Thyroid gland (tissue), 4 donors: ENCODE data around the gene MTA3. TPM values are rescaled to one million over a fixed set of nuclear protein-coding genes. Genes with fewer than 3 reads are reported as not detected.

Source experiments
- DNase-seq, 2 donors: peaks; one replicate each; pipeline ENCODE4 v3.0.0-alpha.2; 2019
- H3K27ac ChIP-seq, 3 donors: fragments of 200-600 bp; sonication (generic); 1 replicate in 2 of 3; 2 replicates in 1 of 3; pipeline ENCODE4 v1.5.1; 2016 to 2019; ENCODE audit warnings: mild to moderate bottlenecking in 1 of 3, moderate library complexity in 1 of 3
- H3K27me3 ChIP-seq: fragments of 200-600 bp; sonication (generic); one replicate; pipeline ENCODE4 v1.5.1; 2019
- H3K36me3 ChIP-seq, 2 donors: fragments of 200-600 bp; sonication (generic); one replicate each; pipeline ENCODE4 v1.5.1; 2016 to 2019
- H3K4me1 ChIP-seq, 2 donors: fragments of 200-600 bp; sonication (generic); one replicate each; pipeline ENCODE4 v1.5.1; 2017 to 2019
- H3K4me3 ChIP-seq, 3 donors: fragments of 200-600 bp; sonication (generic); replicated peaks in 1 of 3; 1 replicate in 2 of 3; 2 replicates in 1 of 3; pipeline ENCODE4 v1.5.1; 2016; ENCODE audit warnings: mild to moderate bottlenecking in 1 of 3
- H3K9me3 ChIP-seq: fragments of 200-600 bp; sonication (generic); one replicate; pipeline ENCODE4 v1.5.1; 2017
- CTCF ChIP-seq, 6 experiments: fragments of 200-600 bp in 3 of 6; fragments of 450-650 bp in 3 of 6; sonication (generic) in 3 of 6; IDR thresholded peaks; one replicate each; pipeline ENCODE4 v1.5.1; 2016 to 2019; ENCODE audit warnings: antibody characterized with exemption in 6 of 6, mild to moderate bottlenecking in 2 of 6, inconsistent platforms in 1 of 6, moderate library complexity in 1 of 6
- POLR2A ChIP-seq, 2 donors: fragments of 450-650 bp; IDR thresholded peaks; one replicate each; pipeline ENCODE4 v1.6.1; 2017; ENCODE audit warnings: antibody characterized with exemption in 2 of 2, mild to moderate bottlenecking in 2 of 2, moderate library complexity in 1 of 2
- WGBS, 2 donors: methylation state at CpG; one replicate each; pipeline ENCODE4 v1.1.5; 2017; 5-methylcytosine and 5-hydroxymethylcytosine counted together
- intact Hi-C: fragments of 100-400 bp; cut with DNase I; formaldehyde crosslinking; loops from one replicate; pipeline ENCODE4 v1.15.1; 2023
- total RNA-seq, 4 donors: library from RNA; depleted of rRNA; stranded (reverse); fragments of >200 nt; gene quantifications; one replicate each; pipeline ENCODE4 v1.2.3, GENCODE V29; 2016

The MTA3 gene
- total RNA-seq, 4 donors from 2014 or later, result 29.8 to 50.0 (median 34.0) TPM

- intact Hi-C loops, result no loop called here
- H3K4me3 ChIP-seq, result no peak overlapping the region
- WGBS, 2 donors, result 90 to 91% methylated on average over 7 of the region's 7 CpGs
These were observed 228.2 kb downstream of the MTA3 start for GRCh38 chr2:42796427-42797248.

GRCh38 chr2:42797281-42797680, 228.8 kb downstream of the MTA3 start:
- TF ChIP-seq POLR2A (IDR thresholded peaks at IDR 0.05) (no peak), CTCF (IDR thresholded peaks at IDR 0.05) (no peak)
- intact Hi-C loops, result no loop called here
- no peaks in the 10 kb centered on the region for H3K27me3 ChIP-seq
- peaks cover 0 to 9% of the 10 kb centered on the region in 2 donors for H3K4me1 ChIP-seq
- no peaks in the 10 kb centered on the region for H3K36me3 ChIP-seq
- no peak for DNase-seq
- H3K9me3 ChIP-seq, result no peaks in the 10 kb centered on the region
- no peak overlapping the region for H3K4me3 ChIP-seq
- H3K27ac ChIP-seq, result no peak overlapping the region
- WGBS, 2 donors, result 78 to 80% methylated on average over 6 of the region's 6 CpGs

More at GRCh38 chr2:42796427-42797248, 228.2 kb downstream of the MTA3 start:
- H3K9me3 ChIP-seq, result no peaks in the 10 kb centered on the region
- H3K4me1 ChIP-seq, result peaks cover 0 to 15% of the 10 kb centered on the region in 2 donors
- no peaks in the 10 kb centered on the region for H3K27me3 ChIP-seq
- no peak for DNase-seq
- no peak for TF ChIP-seq CTCF (IDR thresholded peaks at IDR 0.05)
- no peak for TF ChIP-seq POLR2A (IDR thresholded peaks at IDR 0.05)
- no peak overlapping the region for H3K27ac ChIP-seq
- H3K36me3 ChIP-seq, result no peaks in the 10 kb centered on the region

- Histone ChIP-seq H3K4me3 (no peak overlapping the region), H3K27ac (no peak overlapping the region), H3K9me3 (no peaks in the 10 kb centered on the region), H3K27me3 (no peaks in the 10 kb centered on the region), H3K4me1 (peaks cover 0 to 4% of the 10 kb centered on the region in 2 donors), H3K36me3 (no peaks in the 10 kb centered on the region)
- intact Hi-C loops, result no loop called here
- TF ChIP-seq POLR2A (IDR thresholded peaks at IDR 0.05), result no peak
- no peak for TF ChIP-seq CTCF (IDR thresholded peaks at IDR 0.05)
- no peak for DNase-seq
- WGBS, 2 donors, result 70 to 87% methylated on average over 4 of the region's 4 CpGs
These were observed 231.4 kb downstream of the MTA3 start for GRCh38 chr2:42799881-42800280.

- TF ChIP-seq CTCF (IDR thresholded peaks at IDR 0.05), result no peak
- TF ChIP-seq POLR2A (IDR thresholded peaks at IDR 0.05), result no peak
These were observed 232.1 kb downstream of the MTA3 start for GRCh38 chr2:42800461-42800962.

GRCh38 chr2:42800981-42801380, 232.5 kb downstream of the MTA3 start:
- no peak for DNase-seq
- H3K9me3 ChIP-seq, result no peaks in the 10 kb centered on the region
- H3K4me1 ChIP-seq, result peaks cover 0 to 4% of the 10 kb centered on the region in 2 donors
- TF ChIP-seq POLR2A (IDR thresholded peaks at IDR 0.05) (no peak), CTCF (IDR thresholded peaks at IDR 0.05) (no peak)
- H3K27me3 ChIP-seq, result no peaks in the 10 kb centered on the region
- intact Hi-C loops, result no loop called here
- 47 to 89% methylated on average over 2 of the region's 2 CpGs for WGBS, 2 donors
- H3K36me3 ChIP-seq, result no peaks in the 10 kb centered on the region
- no peak overlapping the region for H3K27ac ChIP-seq
- H3K4me3 ChIP-seq, result no peak overlapping the region

More at GRCh38 chr2:42800461-42800962, 232.1 kb downstream of the MTA3 start:
- no peaks in the 10 kb centered on the region for H3K9me3 ChIP-seq
- no peak overlapping the region for H3K27ac ChIP-seq
- peaks cover 0 to 4% of the 10 kb centered on the region in 2 donors for H3K4me1 ChIP-seq
- 90 to 92% methylated on average over 4 of the region's 4 CpGs for WGBS, 2 donors
- intact Hi-C loops, result no loop called here
- DNase-seq, result no peak
- H3K36me3 ChIP-seq, result no peaks in the 10 kb centered on the region
- no peaks in the 10 kb centered on the region for H3K27me3 ChIP-seq
- no peak overlapping the region for H3K4me3 ChIP-seq
